HepG2 (cell line): ENCODE results near the gene SDCCAG8.

ENCODE experiments used
- BHLHE40 ChIP-seq: IDR thresholded peaks from 2 replicates; pipeline ENCODE4 v1.6.1; 2011; ENCODE audit warnings: low read length, improper control_type of control experiment
- ELF1 ChIP-seq: sonication (generic); formaldehyde crosslinking; IDR thresholded peaks from 2 replicates; pipeline ENCODE4 v1.4.0; 2020; ENCODE audit warnings: missing genetic modification reagents
- HDAC6 ChIP-seq: fragments of 200-600 bp; sonication (generic); IDR thresholded peaks from 2 replicates; pipeline ENCODE4 v1.7.0; 2017; ENCODE audit warnings: mild to moderate bottlenecking, antibody characterized with exemption, low read length, low read depth
- HMG20A ChIP-seq: IDR thresholded peaks from 2 replicates; pipeline ENCODE4 v1.6.1; 2016; ENCODE audit warnings: borderline replicate concordance
- POLR2AphosphoS5 ChIP-seq: IDR thresholded peaks from 2 replicates; pipeline ENCODE4 v1.6.1; 2012; ENCODE audit warnings: low read depth, low read length
- REST ChIP-seq, 2 experiments: IDR thresholded peaks; 2 replicates each; pipeline ENCODE4 v1.6.1; 2011 to 2012; ENCODE audit warnings: low read length in 2 of 2, borderline replicate concordance in 1 of 2, low read depth in 1 of 2, mild to moderate bottlenecking in 1 of 2, moderate library complexity in 1 of 2
- YEATS2 ChIP-seq: sonication (generic); formaldehyde crosslinking; IDR thresholded peaks from 2 replicates; pipeline ENCODE4 v1.4.0; 2020; ENCODE audit warnings: missing genetic modification reagents, borderline replicate concordance
- ZNF761 ChIP-seq: sonication (generic); formaldehyde crosslinking; conservative IDR thresholded peaks from 2 replicates; pipeline ENCODE4 v1.4.0; 2020; ENCODE audit warnings: mild to moderate bottlenecking, missing genetic modification reagents
- TF ChIP-seq, protein P1 (sequence below): sonication (generic); formaldehyde crosslinking; IDR thresholded peaks from 2 replicates; pipeline ENCODE4 v1.8.0; 2022; ENCODE audit warnings: missing genetic modification reagents, mild to moderate bottlenecking, moderate library complexity, borderline replicate concordance

DNA sequence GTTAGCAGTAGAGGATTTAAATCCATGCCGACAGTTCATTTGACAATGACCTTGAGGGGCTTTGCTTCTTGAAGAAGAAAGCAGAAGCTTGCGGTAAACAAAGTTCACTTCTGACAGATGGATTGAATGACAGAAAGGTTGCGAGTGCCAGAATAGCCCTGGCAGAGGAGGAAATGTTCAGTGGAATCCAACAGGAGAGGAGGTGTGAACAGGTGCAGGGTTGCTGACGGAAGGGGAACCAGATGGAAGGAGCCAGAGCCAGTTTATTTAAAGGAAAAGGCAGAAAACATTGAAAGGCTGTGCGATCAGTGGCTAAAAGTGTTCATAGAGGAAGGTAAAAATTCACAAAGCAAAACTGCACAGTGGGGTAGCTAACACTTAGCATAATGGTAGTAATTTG, 141.0 kb downstream of the SDCCAG8 start:
- TF ChIP-seq ZNF761 (no peak), YEATS2 (CRISPR knock-in tag) (no peak), REST (IDR thresholded peaks at IDR 0.05; ENCODE audit: borderline replicate concordance in 1 of 2, low read depth in 1 of 2, low read length in 2 of 2) (no peak), HMG20A (CRISPR knock-in tag) (no peak), BHLHE40 (no peak), HDAC6 (no peak), ELF1 (CRISPR knock-in tag) (no peak), POLR2AphosphoS5 (no peak)
- TF ChIP-seq, protein P1, sequence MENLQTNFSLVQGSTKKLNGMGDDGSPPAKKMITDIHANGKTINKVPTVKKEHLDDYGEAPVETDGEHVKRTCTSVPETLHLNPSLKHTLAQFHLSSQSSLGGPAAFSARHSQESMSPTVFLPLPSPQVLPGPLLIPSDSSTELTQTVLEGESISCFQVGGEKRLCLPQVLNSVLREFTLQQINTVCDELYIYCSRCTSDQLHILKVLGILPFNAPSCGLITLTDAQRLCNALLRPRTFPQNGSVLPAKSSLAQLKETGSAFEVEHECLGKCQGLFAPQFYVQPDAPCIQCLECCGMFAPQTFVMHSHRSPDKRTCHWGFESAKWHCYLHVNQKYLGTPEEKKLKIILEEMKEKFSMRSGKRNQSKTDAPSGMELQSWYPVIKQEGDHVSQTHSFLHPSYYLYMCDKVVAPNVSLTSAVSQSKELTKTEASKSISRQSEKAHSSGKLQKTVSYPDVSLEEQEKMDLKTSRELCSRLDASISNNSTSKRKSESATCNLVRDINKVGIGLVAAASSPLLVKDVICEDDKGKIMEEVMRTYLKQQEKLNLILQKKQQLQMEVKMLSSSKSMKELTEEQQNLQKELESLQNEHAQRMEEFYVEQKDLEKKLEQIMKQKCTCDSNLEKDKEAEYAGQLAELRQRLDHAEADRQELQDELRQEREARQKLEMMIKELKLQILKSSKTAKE (CRISPR knock-in tag): no peak
